Peyer's patch (tissue), 4 donors: ENCODE measurements around the gene ATP11C.

ENCODE experiments used
- CTCF ChIP-seq, 6 experiments: fragments of 450-650 bp in 4 of 6; fragments of 200-600 bp in 2 of 6; sonication (generic) in 1 of 6; IDR thresholded peaks; one replicate each; pipeline ENCODE4 v1.5.1; 2017 to 2019; ENCODE audit warnings: antibody characterized with exemption in 6 of 6, mild to moderate bottlenecking in 3 of 6, moderate library complexity in 1 of 6
- POLR2A ChIP-seq, 2 donors: fragments of 450-650 bp; IDR thresholded peaks; one replicate each; pipeline ENCODE4 v1.5.1; 2017; ENCODE audit warnings: antibody characterized with exemption in 2 of 2, mild to moderate bottlenecking in 2 of 2, moderate library complexity in 2 of 2

- TF ChIP-seq CTCF (IDR thresholded peaks at IDR 0.05) (no peak), POLR2A (IDR thresholded peaks at IDR 0.05) (no peak)
These were observed 106.5 kb downstream of the ATP11C start for GRCh38 chrX:139826065-139827044.
